Body of pancreas (tissue), 4 donors: ENCODE measurements around the gene BDKRB1. TPM values are rescaled to one million over a fixed set of nuclear protein-coding genes. Genes with fewer than 3 reads are reported as not detected.

Experiments used
- ATAC-seq: fragments of 150-250 bp; one replicate; pipeline ENCODE4 v1.9.1; 2016
- DNase-seq, 4 donors: peaks; one replicate each; pipeline ENCODE4 v3.0.0-alpha.2; 2019
- H3K27ac ChIP-seq, 4 donors: fragments of 200-600 bp; sonication (generic); 1 replicate in 3 of 4; 2 replicates in 1 of 4; pipeline versions ENCODE4 v1.5.1 to v1.6.1; 2016 to 2019; ENCODE audit warnings: mild to moderate bottlenecking in 1 of 4, mixed read lengths in 1 of 4, moderate library complexity in 1 of 4
- H3K27me3 ChIP-seq, 2 donors: fragments of 200-600 bp; sonication (generic); one replicate each; pipeline ENCODE4 v1.6.0; 2016; ENCODE audit warnings: mild to moderate bottlenecking in 1 of 2
- H3K36me3 ChIP-seq, 2 donors: fragments of 200-600 bp; sonication (generic); replicated peaks in 1 of 2; 2 replicates each; pipeline ENCODE4 v1.5.1; 2016; ENCODE audit warnings: low read depth in 2 of 2; ENCODE audit not compliant: insufficient read depth in 1 of 2
- H3K4me1 ChIP-seq: fragments of 200-600 bp; sonication (generic); one replicate; pipeline ENCODE4 v1.6.0; 2016
- H3K4me3 ChIP-seq, 2 donors: fragments of 200-600 bp; sonication (generic); 1 replicate in 1 of 2; 2 replicates in 1 of 2; pipeline ENCODE4 v1.5.1; 2016 to 2019
- H3K9me3 ChIP-seq, 3 donors: fragments of 200-600 bp; sonication (generic); 1 replicate in 2 of 3; 2 replicates in 1 of 3; pipeline ENCODE4 v1.5.1; 2016
- CTCF ChIP-seq, 7 experiments: fragments of 450-650 bp in 4 of 7; fragments of 200-600 bp in 3 of 7; sonication (generic) in 3 of 7; IDR thresholded peaks; one replicate each; pipeline ENCODE4 v1.5.1; 2016 to 2019; ENCODE audit warnings: antibody characterized with exemption in 7 of 7
- POLR2A ChIP-seq, 3 donors: fragments of 450-650 bp; IDR thresholded peaks; one replicate each; pipeline ENCODE4 v1.6.1; 2016; ENCODE audit warnings: antibody characterized with exemption in 3 of 3, mild to moderate bottlenecking in 2 of 3
- WGBS, 2 donors: methylation state at CpG; one replicate each; pipeline ENCODE4 v1.1.5; 2017; 5-methylcytosine and 5-hydroxymethylcytosine counted together
- intact Hi-C: fragments of 100-400 bp; cut with DNase I; formaldehyde crosslinking; loops from one replicate; pipeline ENCODE4 v1.15.1; 2023
- total RNA-seq, 2 donors: library from RNA; depleted of rRNA; stranded (reverse); fragments of >200 nt; gene quantifications; one replicate each; pipeline ENCODE4 v1.1.0, GENCODE V29; 2016

BDKRB1 gene
- total RNA-seq, 2 donors from 2014 or later, result not detected

GRCh38 chr14:96272777-96273473, 16.9 kb downstream of the BDKRB1 start:
- Histone ChIP-seq H3K9me3 (no peaks in the 10 kb centered on the region), H3K27ac (peak overlapping the region in 2 of 4 donors; percentile 18 to 74)
- intact Hi-C loops, result loop anchor here (5.0 kb wide), 1 partner anchor 171 kb away; no protein-coding TSS in a partner anchor

GRCh38 chr14:96273629-96274028, 17.6 kb downstream of the BDKRB1 start:
- Histone ChIP-seq H3K36me3 (no peaks in the 10 kb centered on the region), H3K9me3 (no peaks in the 10 kb centered on the region), H3K27ac (peak overlapping the region in 3 of 4 donors; percentile 18 to 74 (median 74)), H3K4me1 (peaks cover 39% of the 10 kb centered on the region), H3K4me3 (no peak overlapping the region), H3K27me3 (no peaks in the 10 kb centered on the region)
- ATAC-seq, result no peak
- TF ChIP-seq POLR2A (IDR thresholded peaks at IDR 0.05), result no peak
- no peak for TF ChIP-seq CTCF (IDR thresholded peaks at IDR 0.05)
- DNase-seq, result no peak
- intact Hi-C loops, result loop anchor here (5.0 kb wide), 1 partner anchor 171 kb away; no protein-coding TSS in a partner anchor
- WGBS, 2 donors, result 80 to 93% methylated on average over 5 of the region's 5 CpGs

More at GRCh38 chr14:96272777-96273473, 16.9 kb downstream of the BDKRB1 start:
- ATAC-seq (no peak), DNase-seq (peak in 2 of 4 donors; percentile 44)
- H3K27me3 ChIP-seq, result no peaks in the 10 kb centered on the region
- TF ChIP-seq CTCF (IDR thresholded peaks at IDR 0.05), result no peak
- TF ChIP-seq POLR2A (IDR thresholded peaks at IDR 0.05), result no peak
- no peak overlapping the region for H3K4me3 ChIP-seq
- no peaks in the 10 kb centered on the region for H3K36me3 ChIP-seq
- WGBS, 2 donors, result 6 to 28% methylated on average over 3 of the region's 3 CpGs
- H3K4me1 ChIP-seq, result peaks cover 46% of the 10 kb centered on the region

GRCh38 chr14:96274122-96274521, 18.1 kb downstream of the BDKRB1 start:
- H3K4me3 ChIP-seq, result no peak overlapping the region
- no peak for ATAC-seq
- WGBS, 2 donors, result 50 to 56% methylated on average over 5 of the region's 5 CpGs
- H3K4me1 ChIP-seq, result peaks cover 34% of the 10 kb centered on the region
- H3K27me3 ChIP-seq, result no peaks in the 10 kb centered on the region
- TF ChIP-seq CTCF (IDR thresholded peaks at IDR 0.05) (no peak), POLR2A (IDR thresholded peaks at IDR 0.05) (no peak)
- intact Hi-C loops, result loop anchor here (5.0 kb wide), 1 partner anchor 172 kb away; no protein-coding TSS in a partner anchor
- peak overlapping the region in 3 of 4 donors; percentile 18 to 74 (median 74) for H3K27ac ChIP-seq
- H3K36me3 ChIP-seq, result no peaks in the 10 kb centered on the region
- DNase-seq, result no peak
- H3K9me3 ChIP-seq, result no peaks in the 10 kb centered on the region

- peak; percentile 47 for ATAC-seq
- no peaks in the 10 kb centered on the region for H3K36me3 ChIP-seq
- no peaks in the 10 kb centered on the region for H3K27me3 ChIP-seq
- 64 to 74% methylated on average over 6 of the region's 6 CpGs for WGBS, 2 donors
- peak in 1 of 4 donors; percentile 31 for DNase-seq
- TF ChIP-seq POLR2A (IDR thresholded peaks at IDR 0.05), result no peak
- TF ChIP-seq CTCF (IDR thresholded peaks at IDR 0.05), result no peak
- intact Hi-C loops, result loop anchor here (5.0 kb wide), 1 partner anchor 172 kb away; no protein-coding TSS in a partner anchor
- H3K4me1 ChIP-seq, result peaks cover 30% of the 10 kb centered on the region
- H3K27ac ChIP-seq, result peak overlapping the region in 3 of 4 donors; percentile 49 to 74 (median 74)
- no peaks in the 10 kb centered on the region for H3K9me3 ChIP-seq
- no peak overlapping the region for H3K4me3 ChIP-seq
Measured at GRCh38 chr14:96274543-96274942, 18.5 kb downstream of the BDKRB1 start.
